HL-60 (cell line): ENCODE results near the gene PRR14L.

Experiments
- DNase-seq, 2 experiments: peaks; one replicate each; pipeline ENCODE4 v3.0.0-alpha.2; 2010 to 2020; ENCODE audit warnings: low read depth in 1 of 2, low spot score in 1 of 2
- H3K27ac ChIP-seq: fragments of 250-450 bp; sonication (Bioruptor Pico); replicated peaks from 2 replicates; pipeline ENCODE4 v1.5.1; 2020; ENCODE audit warnings: mild to moderate bottlenecking, moderate library complexity
- H3K27me3 ChIP-seq: fragments of 250-450 bp; sonication (Bioruptor Pico); 2 replicates; pipeline ENCODE4 v1.5.1; 2021; ENCODE audit warnings: mild to moderate bottlenecking, moderate library complexity; ENCODE audit not compliant: insufficient read depth, poor library complexity, severe bottlenecking
- H3K4me3 ChIP-seq: replicated peaks from 2 replicates; pipeline ENCODE4 v1.5.1; 2011; ENCODE audit warnings: mild to moderate bottlenecking, control low read depth, low read length; ENCODE audit not compliant: insufficient read depth
- GABPA ChIP-seq: IDR thresholded peaks from 2 replicates; pipeline ENCODE4 v1.6.1; 2012; ENCODE audit warnings: low read depth
- POLR2AphosphoS5 ChIP-seq: IDR thresholded peaks from 2 replicates; pipeline ENCODE4 v1.6.1; 2012; ENCODE audit warnings: low read depth
- SPI1 ChIP-seq: IDR thresholded peaks from 2 replicates; pipeline ENCODE4 v1.6.1; 2012; ENCODE audit warnings: low read depth, mild to moderate bottlenecking, borderline replicate concordance
- TF ChIP-seq, protein P1 (sequence below): IDR thresholded peaks from one replicate; pipeline ENCODE4 v1.5.1; 2011; ENCODE audit warnings: low read length, control low read depth, inconsistent platforms; ENCODE audit not compliant: insufficient read depth
- TF ChIP-seq, protein P2 (sequence below): IDR thresholded peaks from 2 replicates; pipeline ENCODE4 v1.6.1; 2012; ENCODE audit warnings: low read depth; ENCODE audit not compliant: insufficient replicate concordance

The PRR14L gene

DNA sequence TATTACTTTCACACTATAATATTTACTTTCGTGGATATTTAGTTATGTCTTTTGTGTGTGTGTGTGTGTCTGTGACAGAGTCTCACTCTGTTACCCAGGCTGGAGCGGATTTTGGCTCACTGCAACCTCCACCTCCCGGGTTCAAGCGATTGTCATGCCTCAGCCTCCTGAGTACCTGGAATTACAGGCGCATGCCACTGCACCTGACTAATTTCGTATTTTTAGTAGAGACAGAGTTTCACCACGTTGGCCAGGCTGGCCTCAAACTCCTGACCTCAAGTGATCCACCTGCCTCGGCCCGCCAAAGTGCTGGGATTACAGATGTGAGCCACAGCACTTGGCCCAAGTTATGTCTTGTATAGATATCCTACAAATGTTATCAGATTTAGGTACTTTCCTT is 97.8 kb downstream of the PRR14L start:
- DNase-seq: no peak
- TF ChIP-seq, protein P1, sequence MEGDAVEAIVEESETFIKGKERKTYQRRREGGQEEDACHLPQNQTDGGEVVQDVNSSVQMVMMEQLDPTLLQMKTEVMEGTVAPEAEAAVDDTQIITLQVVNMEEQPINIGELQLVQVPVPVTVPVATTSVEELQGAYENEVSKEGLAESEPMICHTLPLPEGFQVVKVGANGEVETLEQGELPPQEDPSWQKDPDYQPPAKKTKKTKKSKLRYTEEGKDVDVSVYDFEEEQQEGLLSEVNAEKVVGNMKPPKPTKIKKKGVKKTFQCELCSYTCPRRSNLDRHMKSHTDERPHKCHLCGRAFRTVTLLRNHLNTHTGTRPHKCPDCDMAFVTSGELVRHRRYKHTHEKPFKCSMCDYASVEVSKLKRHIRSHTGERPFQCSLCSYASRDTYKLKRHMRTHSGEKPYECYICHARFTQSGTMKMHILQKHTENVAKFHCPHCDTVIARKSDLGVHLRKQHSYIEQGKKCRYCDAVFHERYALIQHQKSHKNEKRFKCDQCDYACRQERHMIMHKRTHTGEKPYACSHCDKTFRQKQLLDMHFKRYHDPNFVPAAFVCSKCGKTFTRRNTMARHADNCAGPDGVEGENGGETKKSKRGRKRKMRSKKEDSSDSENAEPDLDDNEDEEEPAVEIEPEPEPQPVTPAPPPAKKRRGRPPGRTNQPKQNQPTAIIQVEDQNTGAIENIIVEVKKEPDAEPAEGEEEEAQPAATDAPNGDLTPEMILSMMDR: no peak
- no peak for TF ChIP-seq SPI1
- Histone ChIP-seq H3K27ac (no peak overlapping the region), H3K27me3 (no peaks in the 10 kb centered on the region), H3K4me3 (no peak overlapping the region)

DNA sequence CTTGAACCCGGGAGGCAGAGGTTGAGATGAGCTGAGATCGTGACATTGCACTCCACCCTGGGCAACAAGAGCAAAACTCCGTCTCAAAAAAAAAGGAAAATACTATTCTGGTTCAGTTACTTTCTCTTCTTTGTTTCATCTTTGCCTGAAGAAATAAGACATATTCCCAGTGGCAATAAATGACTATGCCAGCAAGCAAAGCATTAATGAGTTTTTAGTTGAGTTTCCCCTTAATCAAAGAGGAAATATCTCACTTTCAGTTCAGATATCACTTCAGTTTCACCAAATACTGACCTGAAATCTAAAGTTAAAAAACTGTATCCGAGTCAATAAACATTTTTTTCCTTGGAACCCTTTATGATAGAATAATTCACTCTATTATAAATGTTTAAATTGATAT is 98.3 kb downstream of the PRR14L start:
- no peaks in the 10 kb centered on the region for H3K27me3 ChIP-seq
- no peak overlapping the region for H3K27ac ChIP-seq
- no peak for DNase-seq
- no peak overlapping the region for H3K4me3 ChIP-seq
- TF ChIP-seq SPI1 (no peak), GABPA (no peak), POLR2AphosphoS5 (no peak)
- TF ChIP-seq, protein P1: no peak
- TF ChIP-seq, protein P2, sequence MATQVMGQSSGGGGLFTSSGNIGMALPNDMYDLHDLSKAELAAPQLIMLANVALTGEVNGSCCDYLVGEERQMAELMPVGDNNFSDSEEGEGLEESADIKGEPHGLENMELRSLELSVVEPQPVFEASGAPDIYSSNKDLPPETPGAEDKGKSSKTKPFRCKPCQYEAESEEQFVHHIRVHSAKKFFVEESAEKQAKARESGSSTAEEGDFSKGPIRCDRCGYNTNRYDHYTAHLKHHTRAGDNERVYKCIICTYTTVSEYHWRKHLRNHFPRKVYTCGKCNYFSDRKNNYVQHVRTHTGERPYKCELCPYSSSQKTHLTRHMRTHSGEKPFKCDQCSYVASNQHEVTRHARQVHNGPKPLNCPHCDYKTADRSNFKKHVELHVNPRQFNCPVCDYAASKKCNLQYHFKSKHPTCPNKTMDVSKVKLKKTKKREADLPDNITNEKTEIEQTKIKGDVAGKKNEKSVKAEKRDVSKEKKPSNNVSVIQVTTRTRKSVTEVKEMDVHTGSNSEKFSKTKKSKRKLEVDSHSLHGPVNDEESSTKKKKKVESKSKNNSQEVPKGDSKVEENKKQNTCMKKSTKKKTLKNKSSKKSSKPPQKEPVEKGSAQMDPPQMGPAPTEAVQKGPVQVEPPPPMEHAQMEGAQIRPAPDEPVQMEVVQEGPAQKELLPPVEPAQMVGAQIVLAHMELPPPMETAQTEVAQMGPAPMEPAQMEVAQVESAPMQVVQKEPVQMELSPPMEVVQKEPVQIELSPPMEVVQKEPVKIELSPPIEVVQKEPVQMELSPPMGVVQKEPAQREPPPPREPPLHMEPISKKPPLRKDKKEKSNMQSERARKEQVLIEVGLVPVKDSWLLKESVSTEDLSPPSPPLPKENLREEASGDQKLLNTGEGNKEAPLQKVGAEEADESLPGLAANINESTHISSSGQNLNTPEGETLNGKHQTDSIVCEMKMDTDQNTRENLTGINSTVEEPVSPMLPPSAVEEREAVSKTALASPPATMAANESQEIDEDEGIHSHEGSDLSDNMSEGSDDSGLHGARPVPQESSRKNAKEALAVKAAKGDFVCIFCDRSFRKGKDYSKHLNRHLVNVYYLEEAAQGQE: no peak

DNA sequence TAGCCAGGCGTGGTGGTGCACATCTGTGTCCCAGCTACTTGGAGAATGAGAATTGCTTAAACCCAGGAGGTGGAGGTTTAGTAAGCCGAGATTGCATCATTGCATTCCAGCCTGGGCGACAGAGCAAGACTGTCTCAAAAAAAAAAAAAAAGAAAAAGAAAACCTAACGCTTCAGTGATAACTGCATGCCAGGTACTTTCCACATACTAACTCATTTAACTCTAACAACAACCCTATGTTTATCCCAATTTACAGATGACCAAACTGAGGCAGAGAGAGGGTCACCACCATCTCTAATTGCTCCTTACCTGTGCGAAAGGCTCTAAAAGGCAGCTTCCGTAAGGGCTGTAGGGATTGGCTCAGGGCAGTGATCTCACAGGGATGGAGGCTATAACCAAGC is 99.5 kb downstream of the PRR14L start:
- DNase-seq: peak in 1 of 2 experiments; percentile 57
- Histone ChIP-seq H3K27me3 (no peaks in the 10 kb centered on the region), H3K4me3 (no peak overlapping the region), H3K27ac (no peak overlapping the region)
- TF ChIP-seq SPI1 (no peak), POLR2AphosphoS5 (no peak), GABPA (no peak)
- TF ChIP-seq, protein P1: no peak
- TF ChIP-seq, protein P2: no peak

DNA sequence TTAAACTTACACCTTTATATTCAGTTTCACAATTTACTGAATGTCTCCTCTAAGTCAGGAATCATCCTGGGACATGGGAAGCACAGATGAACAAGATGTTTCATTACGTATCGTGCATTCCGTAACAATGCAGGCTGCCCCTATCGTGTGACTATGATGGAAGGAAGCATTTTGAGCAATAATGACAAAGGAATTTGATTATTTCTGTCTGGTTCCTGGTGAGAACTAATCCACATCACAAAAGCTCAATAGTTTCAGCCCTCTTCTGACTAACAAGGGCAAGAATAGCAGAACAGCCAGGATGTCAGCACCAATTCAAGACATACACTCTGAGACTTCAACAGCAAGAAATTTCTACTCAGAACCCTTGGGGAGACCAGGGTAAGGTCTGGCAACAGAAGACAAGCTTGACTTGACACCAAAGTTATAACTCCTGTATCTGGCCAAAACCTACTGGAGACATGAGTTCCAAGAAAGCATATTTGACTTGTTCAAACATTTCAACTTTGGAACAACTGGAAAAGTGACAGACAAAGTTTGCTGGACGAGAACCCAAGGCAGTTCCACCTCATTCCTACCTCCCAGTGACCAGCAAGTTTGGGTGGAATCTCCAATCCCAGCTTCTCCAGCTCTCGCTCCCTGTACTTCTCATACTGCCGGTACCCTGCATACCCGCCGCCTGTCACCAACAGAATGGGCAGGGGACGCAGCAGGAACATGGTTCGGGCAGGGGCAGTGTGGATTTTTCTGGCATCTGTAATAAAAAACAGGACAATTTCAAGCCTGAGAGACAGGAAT is 102.2 kb downstream of the PRR14L start:
- TF ChIP-seq, protein P1: no peak
- TF ChIP-seq, protein P2: no peak
- TF ChIP-seq GABPA (no peak), SPI1 (no peak)
- no peak for DNase-seq
- H3K4me3 ChIP-seq: no peak overlapping the region
- no peak overlapping the region for H3K27ac ChIP-seq
- H3K27me3 ChIP-seq: no peaks in the 10 kb centered on the region
